ENCODE measurements around the gene RIGI.

GRCh38 chr9:32524892-32525708 is 896 bp downstream of the RIGI start:
- TF ChIP-seq POLR2A (IDR thresholded peaks at IDR 0.05): no peak
- no peak for TF ChIP-seq CTCF (IDR thresholded peaks at IDR 0.05)
